ENCODE data around the gene C5orf24.
"Not testable (repeated sequence)": the region's sequence is repeated elsewhere in the genome, so short reads cannot be mapped to it uniquely, and the experiment has no call there.

The C5orf24 gene

DNA sequence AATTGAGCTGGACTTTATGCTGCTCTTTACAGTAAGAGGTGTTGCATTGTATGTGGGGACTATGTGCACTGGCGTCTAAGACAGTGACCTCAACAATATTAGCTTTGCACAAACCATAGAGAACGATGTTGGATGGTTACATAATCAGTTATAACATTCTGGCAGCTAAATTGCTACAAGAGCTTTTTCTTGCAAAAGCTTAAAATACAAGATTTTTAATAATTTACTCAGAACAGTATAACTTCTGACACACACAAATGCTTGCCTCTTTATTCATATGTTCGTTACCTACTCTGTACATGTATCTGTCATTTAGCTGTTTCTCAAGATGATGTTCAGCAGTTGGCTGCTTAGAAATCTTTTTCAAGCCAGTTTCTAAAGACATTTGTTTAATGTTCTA, 11.6 kb downstream of the C5orf24 start:
- DNase-seq (ENCODE audit: low read depth in 2 of 2), result no peak

DNA sequence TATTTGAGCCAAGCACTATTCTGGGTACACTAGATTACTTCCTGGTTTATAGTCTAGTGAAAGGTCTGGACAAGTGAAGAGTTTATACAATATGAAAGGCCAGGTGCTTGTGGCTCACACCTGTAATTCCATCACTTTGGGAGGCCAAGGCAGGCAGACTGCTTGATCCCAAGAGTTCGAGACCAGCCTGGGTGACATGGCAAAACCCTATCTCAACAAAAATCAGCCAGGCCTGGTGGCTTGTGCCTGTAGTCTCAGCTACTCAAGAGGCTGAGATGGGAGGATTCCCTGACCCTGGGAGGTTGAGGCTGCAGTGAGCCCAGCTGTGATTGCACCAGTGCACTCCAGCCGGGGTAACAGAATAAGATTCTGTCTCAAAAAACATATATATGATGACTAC, 18.9 kb downstream of the C5orf24 start:
- no peak for DNase-seq (ENCODE audit: low read depth in 2 of 2)

GRCh38 chr5:134873494-134873893, 27.7 kb downstream of the C5orf24 start:
- peak in 1 of 2 experiments; percentile 15 for DNase-seq (ENCODE audit: low read depth in 2 of 2)

GRCh38 chr5:134873987-134874830, 28.4 kb downstream of the C5orf24 start, which contains the start of gene TXNDC15:
Gene TXNDC15, plus strand, starts transcription at chr5:134874371. Its CDS starts 57 bp downstream, at chr5:134874428.
- peak; percentile 65 to 73 for DNase-seq (ENCODE audit: low read depth in 2 of 2)

DNA sequence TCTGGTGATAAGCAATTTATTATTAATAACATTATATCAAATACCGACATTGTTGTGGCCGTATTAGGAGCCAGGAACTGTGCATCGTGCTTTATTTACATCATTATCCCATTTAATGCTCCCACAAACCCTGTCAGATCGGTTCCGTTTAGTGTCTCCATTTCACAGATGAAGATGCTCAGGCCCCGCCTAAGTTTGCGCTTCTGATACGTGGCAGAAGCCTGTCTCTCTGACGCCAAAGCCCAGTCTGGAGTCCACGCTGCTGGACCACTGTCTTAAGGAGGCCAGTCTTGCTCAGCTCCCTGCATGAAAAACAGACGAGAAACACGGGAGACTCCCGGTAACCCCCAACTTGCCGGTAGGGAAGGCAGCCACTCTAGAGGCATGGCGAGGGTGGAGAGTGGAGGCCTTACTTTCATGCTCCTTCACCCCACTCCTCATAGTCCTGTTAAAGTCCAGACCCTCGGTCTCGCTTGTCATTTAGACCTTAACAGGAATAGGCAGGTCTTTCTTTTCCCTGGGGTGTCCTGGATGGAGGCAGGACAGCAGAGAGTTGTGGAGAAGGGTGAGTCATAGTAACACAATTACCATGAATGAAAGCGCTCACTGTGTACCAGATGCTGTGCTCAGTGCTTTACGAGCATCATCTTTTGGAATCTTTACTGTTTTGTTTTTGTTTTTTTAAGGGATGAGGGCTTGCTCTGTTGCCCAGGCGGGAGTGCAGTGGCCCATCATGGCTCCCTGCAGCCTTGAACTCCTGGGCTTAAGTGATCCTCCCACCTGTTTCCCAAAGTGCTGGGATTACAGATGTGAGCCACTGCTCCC, 29.3 kb downstream of the C5orf24 start:
- DNase-seq (ENCODE audit: low read depth in 2 of 2), result peak; percentile 5 to 39

- no peak for DNase-seq (ENCODE audit: low read depth in 2 of 2)
Measured at GRCh38 chr5:134877159-134877558, 31.4 kb downstream of the C5orf24 start.

DNA sequence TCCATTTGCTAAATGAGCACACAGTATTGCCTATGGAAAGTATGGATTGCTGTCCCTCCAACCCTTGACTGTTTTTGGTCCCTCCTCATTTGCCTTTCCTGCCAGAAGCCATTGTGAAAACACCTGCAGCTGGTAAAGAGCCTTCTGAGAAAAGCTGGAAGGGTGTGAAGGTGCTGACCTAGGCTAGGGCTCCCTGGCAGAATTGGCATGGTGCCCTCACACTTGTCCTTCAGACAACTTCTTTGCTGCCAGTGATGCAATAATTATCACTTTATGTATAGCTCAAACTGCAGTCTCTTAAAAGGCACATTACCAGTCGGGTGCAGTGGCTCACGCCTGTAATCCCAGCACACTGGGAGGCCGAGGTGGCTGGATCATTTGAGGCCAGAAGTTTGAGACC, 32.6 kb downstream of the C5orf24 start:
- DNase-seq (ENCODE audit: low read depth in 2 of 2), result no peak

DNA sequence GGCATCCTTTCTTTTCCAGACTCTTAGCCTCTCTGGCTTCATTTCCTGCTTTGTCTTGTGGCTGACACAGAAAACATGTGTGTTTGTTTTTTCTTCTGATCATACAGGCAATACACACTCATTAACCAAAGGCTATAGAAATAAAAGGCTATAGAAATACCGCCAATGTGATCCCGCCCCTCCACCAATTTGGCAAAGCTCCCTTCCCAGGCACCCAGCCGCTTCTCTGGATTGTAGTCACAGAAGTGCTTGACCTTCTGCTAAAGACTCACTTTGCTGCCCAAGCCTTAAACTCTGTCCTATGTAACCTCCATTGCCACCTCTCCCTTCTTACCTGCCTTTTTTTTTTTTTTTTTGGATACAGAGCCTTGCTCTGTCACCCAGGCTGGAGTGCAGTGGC, 33.7 kb downstream of the C5orf24 start:
- DNase-seq (ENCODE audit: low read depth in 2 of 2), result no peak

DNA sequence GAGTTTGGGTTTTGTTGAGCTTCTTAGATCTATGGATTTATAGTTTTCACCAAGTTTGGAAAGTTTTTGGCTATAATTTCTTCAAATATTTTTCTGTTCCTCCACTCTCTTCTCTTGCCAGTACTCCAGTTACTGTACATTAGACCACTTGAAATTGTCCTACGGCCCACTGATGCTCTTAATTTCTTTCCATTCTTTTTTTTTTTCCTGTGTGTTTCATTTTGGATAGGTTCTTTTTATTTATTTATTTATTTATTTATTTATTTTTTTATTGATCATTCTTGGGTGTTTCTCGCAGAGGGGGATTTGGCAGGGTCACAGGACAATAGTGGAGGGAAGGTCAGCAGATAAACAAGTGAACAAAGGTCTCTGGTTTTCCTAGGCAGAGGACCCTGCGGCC, 35.2 kb downstream of the C5orf24 start:
- not testable (repeated sequence) for DNase-seq (ENCODE audit: low read depth in 2 of 2)

GRCh38 chr5:134881711-134882110, 35.9 kb downstream of the C5orf24 start:
- not testable (repeated sequence) for DNase-seq (ENCODE audit: low read depth in 2 of 2)

- no peak for DNase-seq (ENCODE audit: low read depth in 2 of 2)
Measured at GRCh38 chr5:134887593-134888159, 41.9 kb downstream of the C5orf24 start.

- no peak for DNase-seq (ENCODE audit: low read depth in 2 of 2)
Measured at GRCh38 chr5:134889335-134889734, 43.6 kb downstream of the C5orf24 start.

- no peak for DNase-seq (ENCODE audit: low read depth in 2 of 2)
Measured at GRCh38 chr5:134891473-134891872, 45.7 kb downstream of the C5orf24 start.

- no peak for DNase-seq (ENCODE audit: low read depth in 2 of 2)
Measured at GRCh38 chr5:134892282-134892681, 46.5 kb downstream of the C5orf24 start.

- DNase-seq (ENCODE audit: low read depth in 2 of 2), result no peak
Measured at GRCh38 chr5:134892926-134893325, 47.2 kb downstream of the C5orf24 start.

DNA sequence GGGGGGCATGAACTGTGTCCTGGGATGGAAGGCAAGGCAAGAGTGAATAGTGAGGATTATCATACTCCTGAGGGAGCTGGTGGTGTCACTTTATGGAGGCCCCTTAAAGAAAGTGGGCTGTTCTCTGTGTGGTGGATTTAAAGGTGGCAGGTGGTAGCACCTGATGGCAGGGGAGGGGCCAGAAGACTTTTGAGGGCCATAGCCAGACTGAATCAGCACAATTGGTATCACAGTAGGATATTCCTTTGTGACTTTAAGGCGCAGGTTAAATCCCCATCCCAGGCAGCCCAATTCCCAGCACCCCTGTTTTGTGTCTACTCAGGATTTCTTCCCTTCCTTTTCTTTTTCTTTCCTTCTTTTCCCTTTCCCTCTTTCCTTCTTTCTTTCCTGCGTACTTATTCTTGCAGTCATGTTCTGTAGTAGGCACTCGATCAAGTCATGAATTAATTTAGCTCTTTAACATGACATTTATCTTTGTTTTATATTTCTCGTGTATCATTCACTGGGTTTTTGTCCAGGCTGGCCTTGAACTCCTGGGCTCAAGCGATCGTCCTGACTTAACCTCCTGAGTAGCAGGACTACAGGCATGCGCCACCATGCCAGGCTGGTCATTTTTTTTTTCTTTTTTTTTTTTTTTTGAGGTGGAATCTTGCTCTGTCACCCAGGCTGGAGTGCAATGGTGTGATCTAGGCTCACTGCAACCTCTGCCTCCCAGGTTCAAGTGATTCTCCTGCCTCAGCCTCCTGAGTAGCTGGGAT, 48.2 kb downstream of the C5orf24 start:
- DNase-seq (ENCODE audit: low read depth in 2 of 2), result no peak

DNA sequence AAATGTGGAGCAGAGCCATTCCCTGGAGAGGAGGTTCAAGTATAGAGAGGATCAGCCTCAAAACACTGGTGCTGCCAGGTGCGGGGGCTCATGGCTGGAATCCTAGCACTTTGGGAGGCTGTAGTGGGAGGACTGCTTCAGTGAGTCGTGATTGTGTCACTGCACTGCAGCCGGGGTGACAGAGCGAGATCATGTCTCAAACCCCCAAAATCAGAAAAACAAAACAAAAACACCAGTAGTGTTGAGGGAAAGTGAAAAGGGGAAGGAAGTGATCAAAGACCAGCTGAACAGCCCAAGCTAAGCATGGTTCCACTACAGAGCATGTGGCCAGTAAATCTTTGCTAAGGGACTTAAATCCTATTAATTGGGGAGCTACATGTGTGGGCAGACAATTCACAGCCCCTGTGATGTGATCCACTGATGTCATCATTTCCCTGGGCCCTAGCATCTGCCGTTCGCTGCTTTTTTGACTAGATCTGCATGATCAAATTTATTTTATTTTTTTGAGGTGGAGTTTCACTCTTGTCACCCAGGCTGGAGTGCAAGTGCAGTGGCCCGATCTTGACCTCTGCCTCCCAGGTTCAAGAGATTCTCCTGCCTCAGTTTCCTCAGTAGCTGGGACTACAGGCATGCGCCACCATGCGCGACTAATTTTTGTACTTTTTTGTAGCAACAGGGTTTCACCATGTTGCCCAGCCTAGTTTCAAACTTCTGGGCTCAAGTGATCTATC, 56.5 kb downstream of the C5orf24 start:
- DNase-seq (ENCODE audit: low read depth in 2 of 2), result no peak

DNA sequence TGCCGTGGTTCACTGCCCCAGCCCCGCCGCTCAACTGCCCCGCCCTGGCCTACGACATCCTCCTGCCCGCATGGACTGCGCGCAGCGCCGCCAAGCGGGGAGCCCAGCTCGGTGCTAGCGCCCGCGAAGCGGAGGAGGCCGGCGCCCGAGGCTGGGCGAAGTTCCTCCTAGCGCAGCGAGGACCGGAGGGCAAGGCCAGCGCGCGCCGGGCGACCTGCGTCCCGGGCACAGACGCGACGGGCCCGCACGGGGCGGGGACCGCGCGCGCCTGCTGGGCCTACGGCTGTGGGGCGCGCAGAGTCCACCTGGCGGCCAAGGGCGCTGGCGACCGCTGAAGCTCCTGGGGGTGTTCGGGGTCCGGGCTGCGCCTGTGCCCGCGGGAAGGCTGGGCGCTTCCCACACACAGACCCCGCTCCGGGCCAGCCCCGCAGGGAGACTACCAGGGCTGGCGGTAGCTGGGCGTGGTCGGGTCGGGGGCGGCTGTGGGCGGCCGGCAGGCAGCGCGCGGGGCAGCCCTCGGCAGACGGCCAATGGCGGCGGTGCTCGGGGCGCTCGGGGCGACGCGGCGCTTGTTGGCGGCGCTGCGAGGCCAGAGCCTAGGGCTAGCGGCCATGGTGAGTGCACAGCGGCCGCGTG, 59.0 kb downstream of the C5orf24 start, which contains the start of gene PCBD2:
Gene PCBD2, plus strand, starts transcription at position 522 of the 636 bp plus-strand sequence. Its CDS starts 9 bp downstream, at position 531.
- DNase-seq (ENCODE audit: low read depth in 2 of 2), result peak; percentile 83 to 88

- DNase-seq (ENCODE audit: low read depth in 2 of 2), result peak; percentile 44 to 51
Measured at GRCh38 chr5:134905246-134905996, 59.7 kb downstream of the C5orf24 start.

DNA sequence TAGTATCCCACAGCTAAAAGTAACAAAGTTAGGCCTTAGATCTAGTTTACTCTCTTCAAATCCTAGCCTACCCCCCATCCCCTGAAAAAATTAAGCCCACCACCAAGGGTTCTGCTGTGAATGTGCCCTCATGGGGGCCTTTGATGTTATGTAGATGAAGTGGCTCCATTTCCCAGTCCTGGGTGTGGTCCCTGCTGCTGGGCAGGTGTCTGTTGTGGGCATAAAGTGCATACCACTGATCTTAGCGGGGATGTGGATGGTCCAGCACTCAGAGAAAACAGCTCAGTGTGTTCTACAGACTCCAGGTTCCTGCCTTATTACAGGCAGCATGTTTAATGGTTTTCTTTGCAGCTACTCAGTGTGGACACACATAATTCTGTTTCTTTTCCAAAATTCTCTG, 61.0 kb downstream of the C5orf24 start:
- DNase-seq (ENCODE audit: low read depth in 2 of 2), result no peak
